ENCODE measurements around the gene MPP2.

MPP2 gene

GRCh38 chr17:43846221-43846712, 61.1 kb downstream of the MPP2 start:
- no peaks in the 10 kb centered on the region for H3K79me2 ChIP-seq (ENCODE audit: insufficient read depth, low read length)
- no peak overlapping the region for H3K4me2 ChIP-seq (ENCODE audit: low read depth, low read length, poor library complexity, severe bottlenecking)
- H3K9ac ChIP-seq (ENCODE audit: low read depth, low read length, poor library complexity, severe bottlenecking): no peak overlapping the region
- no peaks in the 10 kb centered on the region for H3F3A ChIP-seq (ENCODE audit: low read depth)
- H4K20me1 ChIP-seq (ENCODE audit: insufficient read depth, low read length, poor library complexity, severe bottlenecking): no peaks in the 10 kb centered on the region
- no peaks in the 10 kb centered on the region for H3K9me3 ChIP-seq (ENCODE audit: insufficient read depth, low read depth, low read length)
- no peak overlapping the region for H3K4me3 ChIP-seq (ENCODE audit: low read length, poor library complexity, severe bottlenecking)
- TF ChIP-seq, protein P1, sequence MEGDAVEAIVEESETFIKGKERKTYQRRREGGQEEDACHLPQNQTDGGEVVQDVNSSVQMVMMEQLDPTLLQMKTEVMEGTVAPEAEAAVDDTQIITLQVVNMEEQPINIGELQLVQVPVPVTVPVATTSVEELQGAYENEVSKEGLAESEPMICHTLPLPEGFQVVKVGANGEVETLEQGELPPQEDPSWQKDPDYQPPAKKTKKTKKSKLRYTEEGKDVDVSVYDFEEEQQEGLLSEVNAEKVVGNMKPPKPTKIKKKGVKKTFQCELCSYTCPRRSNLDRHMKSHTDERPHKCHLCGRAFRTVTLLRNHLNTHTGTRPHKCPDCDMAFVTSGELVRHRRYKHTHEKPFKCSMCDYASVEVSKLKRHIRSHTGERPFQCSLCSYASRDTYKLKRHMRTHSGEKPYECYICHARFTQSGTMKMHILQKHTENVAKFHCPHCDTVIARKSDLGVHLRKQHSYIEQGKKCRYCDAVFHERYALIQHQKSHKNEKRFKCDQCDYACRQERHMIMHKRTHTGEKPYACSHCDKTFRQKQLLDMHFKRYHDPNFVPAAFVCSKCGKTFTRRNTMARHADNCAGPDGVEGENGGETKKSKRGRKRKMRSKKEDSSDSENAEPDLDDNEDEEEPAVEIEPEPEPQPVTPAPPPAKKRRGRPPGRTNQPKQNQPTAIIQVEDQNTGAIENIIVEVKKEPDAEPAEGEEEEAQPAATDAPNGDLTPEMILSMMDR (conservative IDR thresholded peaks at IDR 0.05; ENCODE audit: low read length): peak; percentile 90
- TF ChIP-seq EZH2phosphoT487 (IDR thresholded peaks at IDR 0.05; ENCODE audit: borderline replicate concordance): no peak
- no peaks in the 10 kb centered on the region for H3K36me3 ChIP-seq (ENCODE audit: insufficient read depth, low read length)
- H3K9me2 ChIP-seq (replicated peaks; ENCODE audit: low read depth, low read length): no peaks in the 10 kb centered on the region
- no peaks in the 10 kb centered on the region for H3K4me1 ChIP-seq (ENCODE audit: insufficient read depth, low read length, poor library complexity, severe bottlenecking)
- H2AFZ ChIP-seq (ENCODE audit: low read length): no peak overlapping the region
- H3K27me3 ChIP-seq (ENCODE audit: insufficient read depth, low read length, poor library complexity, severe bottlenecking): no peaks in the 10 kb centered on the region

- TF ChIP-seq, protein P1 (conservative IDR thresholded peaks at IDR 0.05; ENCODE audit: low read length): no peak
- TF ChIP-seq EZH2phosphoT487 (IDR thresholded peaks at IDR 0.05; ENCODE audit: borderline replicate concordance): no peak
- Histone ChIP-seq H3F3A (ENCODE audit: low read depth) (no peaks in the 10 kb centered on the region), H3K79me2 (ENCODE audit: insufficient read depth, low read length) (no peaks in the 10 kb centered on the region), H3K9me3 (ENCODE audit: insufficient read depth, low read depth, low read length) (no peaks in the 10 kb centered on the region), H3K4me1 (ENCODE audit: insufficient read depth, low read length, poor library complexity, severe bottlenecking) (no peaks in the 10 kb centered on the region), H4K20me1 (ENCODE audit: insufficient read depth, low read length, poor library complexity, severe bottlenecking) (no peaks in the 10 kb centered on the region), H3K9ac (ENCODE audit: low read depth, low read length, poor library complexity, severe bottlenecking) (no peak overlapping the region), H3K9me2 (replicated peaks; ENCODE audit: low read depth, low read length) (no peaks in the 10 kb centered on the region), H3K36me3 (ENCODE audit: insufficient read depth, low read length) (no peaks in the 10 kb centered on the region), H3K4me2 (ENCODE audit: low read depth, low read length, poor library complexity, severe bottlenecking) (no peak overlapping the region), H3K4me3 (ENCODE audit: low read length, poor library complexity, severe bottlenecking) (no peak overlapping the region), H2AFZ (ENCODE audit: low read length) (no peak overlapping the region), H3K27me3 (ENCODE audit: insufficient read depth, low read length, poor library complexity, severe bottlenecking) (no peaks in the 10 kb centered on the region)
Measured at GRCh38 chr17:43845766-43846165, 61.6 kb downstream of the MPP2 start.

DNA sequence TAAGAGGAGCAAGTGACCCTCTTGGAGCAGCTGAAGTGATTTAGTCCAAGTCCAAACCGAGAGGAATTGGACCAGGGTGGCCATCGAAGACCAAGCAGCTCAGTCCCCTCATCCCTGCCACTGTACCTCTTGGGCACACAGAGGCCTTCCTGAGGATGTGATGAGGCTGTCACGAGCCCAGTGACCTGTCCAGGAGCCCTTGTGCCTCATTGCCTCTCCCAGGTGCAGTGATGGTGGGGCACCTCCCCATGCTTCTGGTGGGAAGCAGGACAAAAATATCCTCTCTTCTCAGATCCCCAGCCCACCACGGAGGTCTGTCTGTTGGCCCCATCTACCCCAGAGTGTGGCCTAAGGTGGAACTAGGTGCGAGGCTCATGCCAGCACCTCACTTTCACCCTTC, 63.1 kb downstream of the MPP2 start:
- TF ChIP-seq EZH2phosphoT487 (IDR thresholded peaks at IDR 0.05; ENCODE audit: borderline replicate concordance): no peak
- TF ChIP-seq, protein P1 (conservative IDR thresholded peaks at IDR 0.05; ENCODE audit: low read length): no peak

More for the DNA sequence above, 63.1 kb downstream of the MPP2 start:
- no peak overlapping the region for H3K9ac ChIP-seq (ENCODE audit: low read depth, low read length, poor library complexity, severe bottlenecking)
- no peaks in the 10 kb centered on the region for H3K9me2 ChIP-seq (replicated peaks; ENCODE audit: low read depth, low read length)
- H3K4me2 ChIP-seq (ENCODE audit: low read depth, low read length, poor library complexity, severe bottlenecking): no peak overlapping the region
- H3K9me3 ChIP-seq (ENCODE audit: insufficient read depth, low read depth, low read length): no peaks in the 10 kb centered on the region
- no peaks in the 10 kb centered on the region for H3K27me3 ChIP-seq (ENCODE audit: insufficient read depth, low read length, poor library complexity, severe bottlenecking)
- no peaks in the 10 kb centered on the region for H4K20me1 ChIP-seq (ENCODE audit: insufficient read depth, low read length, poor library complexity, severe bottlenecking)
- no peaks in the 10 kb centered on the region for H3K4me1 ChIP-seq (ENCODE audit: insufficient read depth, low read length, poor library complexity, severe bottlenecking)
- no peaks in the 10 kb centered on the region for H3F3A ChIP-seq (ENCODE audit: low read depth)
- H3K36me3 ChIP-seq (ENCODE audit: insufficient read depth, low read length): no peaks in the 10 kb centered on the region
- no peak overlapping the region for H2AFZ ChIP-seq (ENCODE audit: low read length)
- H3K79me2 ChIP-seq (ENCODE audit: insufficient read depth, low read length): no peaks in the 10 kb centered on the region
- H3K4me3 ChIP-seq (ENCODE audit: low read length, poor library complexity, severe bottlenecking): no peak overlapping the region

Measured in Loucy (cell line).